Activated CD8-positive, alpha-beta T cell treated with anti-CD3 and anti-CD28 coated beads for 36 hours (primary cell): Measurements from ENCODE around the gene DACT2. TPM values are rescaled to one million over a fixed set of nuclear protein-coding genes. Genes with fewer than 3 reads are reported as not detected.
"Not testable (repeated sequence)": the region's sequence is repeated elsewhere in the genome, so short reads cannot be mapped to it uniquely, and the experiment has no call there.

Experiments used
- ATAC-seq: fragments of 200-7000 bp; cut with Tn5 transposase; one replicate; pipeline ENCODE4 v1.10.0; 2021; ENCODE audit warnings: mild to moderate bottlenecking, moderate library complexity
- CTCF ChIA-PET: fragments of 350-600 bp; sonication (Branson Sonifier 250); formaldehyde crosslinking; loops from one replicate; lab custom pipeline; 2021; ENCODE audit warnings: antibody characterized with exemption; lab: Charles Lee
- POLR2A ChIA-PET: fragments of 350-600 bp; sonication (Branson Sonifier 250); formaldehyde crosslinking; loops from one replicate; lab custom pipeline; 2021; ENCODE audit warnings: antibody characterized with exemption; lab: Charles Lee
- DNase-seq: peaks from one replicate; pipeline ENCODE4 v3.0.0-alpha.2; 2020
- H3K27ac Mint-ChIP-seq: one replicate; pipeline ENCODE4 v1.8.0; 2021; ENCODE audit warnings: mild to moderate bottlenecking, mixed read lengths
- H3K27me3 Mint-ChIP-seq: one replicate; pipeline ENCODE4 v1.8.0; 2021; ENCODE audit warnings: mixed read lengths
- H3K36me3 Mint-ChIP-seq: one replicate; pipeline ENCODE4 v1.8.0; 2021; ENCODE audit warnings: low read depth, mixed read lengths
- H3K4me1 Mint-ChIP-seq: one replicate; pipeline ENCODE4 v1.8.0; 2021; ENCODE audit warnings: low read depth, mixed read lengths
- H3K4me3 Mint-ChIP-seq: one replicate; pipeline ENCODE4 v1.8.0; 2021; ENCODE audit warnings: mild to moderate bottlenecking, moderate library complexity, mixed read lengths
- H3K9me3 Mint-ChIP-seq: one replicate; pipeline ENCODE4 v1.8.0; 2021; ENCODE audit warnings: mixed read lengths
- CTCF ChIP-seq: fragments of 200-600 bp; IDR thresholded peaks from one replicate; pipeline ENCODE4 v1.8.0; 2022; ENCODE audit warnings: antibody characterized with exemption, mild to moderate bottlenecking
- intact Hi-C: fragments of 100-400 bp; cut with micrococcal nuclease; formaldehyde crosslinking; loops from one replicate; pipeline ENCODE4 v1.10.0; 2022
- total RNA-seq, 2 experiments: library from RNA; stranded (reverse); gene quantifications; one replicate each; pipeline ENCODE4 v1.2.3, GENCODE V29; 2021

The DACT2 gene
- total RNA-seq, 2 experiments from 2014 or later = not detected

- ATAC-seq (no peak), DNase-seq (no peak)
- Mint-ChIP-seq H3K27ac (no peak overlapping the region), H3K9me3 (peaks cover 6% of the 10 kb centered on the region), H3K27me3 (peaks cover 9% of the 10 kb centered on the region), H3K36me3 (no peaks in the 10 kb centered on the region), H3K4me1 (no peaks in the 10 kb centered on the region), H3K4me3 (no peak overlapping the region)
- ChIA-PET POLR2A (no interaction called here), CTCF (no interaction called here)
- intact Hi-C loops = no loop called here
- TF ChIP-seq CTCF = no peak
These were observed 39.4 kb upstream of the DACT2 start for GRCh38 chr6:168358842-168359420.

DNA sequence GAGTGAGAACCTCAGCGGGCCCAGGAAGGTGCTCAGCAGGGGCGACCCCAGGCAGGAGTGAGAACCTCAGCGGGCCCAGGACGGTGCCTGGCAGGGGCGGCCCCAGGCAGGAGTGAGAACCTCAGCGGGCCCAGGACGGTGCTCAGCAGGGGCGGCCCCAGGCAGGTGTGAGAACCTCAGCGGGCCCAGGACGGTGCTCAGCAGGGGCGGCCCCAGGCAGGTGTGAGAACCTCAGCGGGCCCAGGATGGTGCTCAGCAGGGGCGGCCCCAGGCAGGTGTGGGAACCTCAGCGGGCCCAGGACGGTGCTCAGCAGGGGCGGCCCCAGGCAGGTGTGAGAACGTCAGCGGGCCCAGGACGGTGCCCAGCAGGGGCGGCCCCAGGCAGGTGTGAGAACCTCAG lies 37.3 kb upstream of the DACT2 start:
- H3K27ac Mint-ChIP-seq, CTCF ChIA-PET, H3K27me3 Mint-ChIP-seq, POLR2A ChIA-PET, H3K4me1 Mint-ChIP-seq, ATAC-seq, DNase-seq, H3K9me3 Mint-ChIP-seq, intact Hi-C loops, H3K36me3 Mint-ChIP-seq, H3K4me3 Mint-ChIP-seq: not testable (repeated sequence)

GRCh38 chr6:168355716-168356522 lies 36.3 kb upstream of the DACT2 start:
- Mint-ChIP-seq H3K36me3 (no peaks in the 10 kb centered on the region), H3K9me3 (peaks cover 2% of the 10 kb centered on the region), H3K4me1 (no peaks in the 10 kb centered on the region), H3K27ac (no peak overlapping the region), H3K27me3 (peaks cover 6% of the 10 kb centered on the region), H3K4me3 (no peak overlapping the region)
- POLR2A ChIA-PET = no interaction called here
- CTCF ChIA-PET = interaction anchor here (1.2 to 2.0 kb wide), 2 partner anchors 14 to 210 kb away, joined by 3 to 5 read pairs; no protein-coding TSS in a partner anchor
- DNase-seq = peak; percentile 53
- peak; percentile 56 for TF ChIP-seq CTCF
- intact Hi-C loops = no loop called here
- peak; percentile 69 for ATAC-seq

GRCh38 chr6:168354338-168354737 lies 34.8 kb upstream of the DACT2 start:
- TF ChIP-seq CTCF = no peak
- POLR2A ChIA-PET = no interaction called here
- Mint-ChIP-seq H3K27me3 (peaks cover 3% of the 10 kb centered on the region), H3K9me3 (peaks cover 4% of the 10 kb centered on the region), H3K36me3 (no peaks in the 10 kb centered on the region), H3K4me3 (no peak overlapping the region), H3K27ac (no peak overlapping the region), H3K4me1 (peaks cover 3% of the 10 kb centered on the region)
- ATAC-seq (no peak), DNase-seq (no peak)
- CTCF ChIA-PET = interaction anchor here (1.2 to 2.0 kb wide), 2 partner anchors 16 to 209 kb away, joined by 3 to 5 read pairs; no protein-coding TSS in a partner anchor
- intact Hi-C loops = no loop called here

- H3K4me1 Mint-ChIP-seq = peaks cover 3% of the 10 kb centered on the region
- POLR2A ChIA-PET = no interaction called here
- H3K27ac Mint-ChIP-seq = no peak overlapping the region
- intact Hi-C loops = no loop called here
- no peak overlapping the region for H3K4me3 Mint-ChIP-seq
- CTCF ChIA-PET = no interaction called here
- H3K27me3 Mint-ChIP-seq = peaks cover 3% of the 10 kb centered on the region
- no peak for DNase-seq
- peaks cover 4% of the 10 kb centered on the region for H3K9me3 Mint-ChIP-seq
- no peak for ATAC-seq
- no peaks in the 10 kb centered on the region for H3K36me3 Mint-ChIP-seq
- TF ChIP-seq CTCF = no peak
These were observed 33.5 kb upstream of the DACT2 start for GRCh38 chr6:168353041-168353440.
